Renal cortical epithelial cell (primary cell): ENCODE results near the gene ST3GAL6. TPM values are rescaled to one million over a fixed set of nuclear protein-coding genes. Genes with fewer than 3 reads are reported as not detected.

Experiments used
- total RNA-seq: library from RNA; depleted of rRNA; stranded (reverse); fragments of >200 nt; gene quantifications from 2 replicates; pipeline ENCODE4 v1.2.3, GENCODE V29; 2014

ST3GAL6 gene
- total RNA-seq, 1 donor from 2014 or later: 3.1 TPM

Other genes with a start within 250 kb of the ST3GAL6 start
- 160 and 180 TPM in 2 replicates for gene CLDND1, start 240.4 kb upstream of the ST3GAL6 start, total RNA-seq
- not detected in 2 replicates for gene GPR15, start 231.4 kb upstream of the ST3GAL6 start, total RNA-seq
- gene CPOX, start 169.7 kb upstream of the ST3GAL6 start, total RNA-seq: 22.1 and 27.8 TPM in 2 replicates
- gene DCBLD2, start 138.4 kb downstream of the ST3GAL6 start, total RNA-seq: 391 and 1,095 TPM in 2 replicates